Smooth muscle cell (in vitro differentiated cells): ENCODE results near the gene PRRG1. TPM values are rescaled to one million over a fixed set of nuclear protein-coding genes. Genes with fewer than 3 reads are reported as not detected.
"Not testable (repeated sequence)": the region's sequence is repeated elsewhere in the genome, so short reads cannot be mapped to it uniquely, and the experiment has no call there.

Experiments
- DNase-seq: peaks from one replicate; lab custom pipeline; 2025; ENCODE audit not compliant: unreplicated experiment; lab: John Stamatoyannopoulos, UW
- H2AFZ ChIP-seq: fragments of 200-600 bp; sonication (generic); 2 replicates; pipeline ENCODE4 v1.6.0; 2016; ENCODE audit warnings: antibody characterized with exemption, low read depth, mild to moderate bottlenecking
- H3F3A ChIP-seq: fragments of 200-600 bp; sonication (generic); 2 replicates; pipeline ENCODE4 v1.6.0; 2017; ENCODE audit warnings: antibody characterized with exemption, low read depth
- H3K27ac ChIP-seq: fragments of 200-600 bp; sonication (generic); 2 replicates; pipeline ENCODE4 v1.5.1; 2016; ENCODE audit warnings: low read depth, mild to moderate bottlenecking
- H3K27me3 ChIP-seq: fragments of 200-600 bp; sonication (generic); 2 replicates; pipeline ENCODE4 v1.6.1; 2016; ENCODE audit warnings: low read depth, mild to moderate bottlenecking
- H3K36me3 ChIP-seq: fragments of 200-600 bp; sonication (generic); 2 replicates; pipeline ENCODE4 v1.5.1; 2016; ENCODE audit warnings: low read depth
- H3K4me1 ChIP-seq: fragments of 200-600 bp; sonication (generic); 2 replicates; pipeline ENCODE4 v1.5.1; 2016; ENCODE audit warnings: low read depth
- H3K4me2 ChIP-seq: fragments of 200-600 bp; sonication (generic); 2 replicates; pipeline ENCODE4 v1.6.0; 2016; ENCODE audit warnings: mild to moderate bottlenecking
- H3K4me3 ChIP-seq: fragments of 200-600 bp; sonication (generic); 2 replicates; pipeline ENCODE4 v1.5.1; 2016; ENCODE audit warnings: mild to moderate bottlenecking
- H3K79me2 ChIP-seq: fragments of 200-600 bp; sonication (generic); 2 replicates; pipeline ENCODE4 v1.6.0; 2016; ENCODE audit warnings: low read depth, mild to moderate bottlenecking
- H3K9ac ChIP-seq: fragments of 200-600 bp; sonication (generic); 2 replicates; pipeline ENCODE4 v1.6.0; 2016; ENCODE audit warnings: low read depth
- H3K9me3 ChIP-seq: fragments of 200-600 bp; sonication (generic); replicated peaks from 2 replicates; pipeline ENCODE4 v1.5.1; 2016; ENCODE audit warnings: low read depth
- H4K20me1 ChIP-seq: fragments of 200-600 bp; sonication (generic); 2 replicates; pipeline ENCODE4 v1.6.0; 2016; ENCODE audit warnings: low read depth
- WGBS: methylation state at CpG from one replicate; pipeline ENCODE4 v1.1.7; 2016; ENCODE audit warnings: low lambda C conversion rate; 5-methylcytosine and 5-hydroxymethylcytosine counted together
- polyA plus RNA-seq: library from polyadenylated mRNA; unstranded; fragments of >200 nt; fragmentation: Nextera tagmentation; extraction: Ambion mirVana; gene quantifications from 2 replicates; pipeline ENCODE4 v1.2.1, GENCODE V29; 2016
- total RNA-seq: library from RNA; depleted of rRNA; stranded (reverse); fragments of >200 nt; gene quantifications from 2 replicates; pipeline ENCODE4 v1.2.3, GENCODE V29; 2014
- TF ChIP-seq, protein P1 (sequence below): fragments of 200-600 bp; sonication (generic); IDR thresholded peaks from 2 replicates; pipeline ENCODE4 v1.5.1; 2017; ENCODE audit warnings: borderline replicate concordance, mild to moderate bottlenecking, antibody characterized with exemption; ENCODE audit not compliant: insufficient read depth, poor library complexity, severe bottlenecking

PRRG1 gene
- total and polyA plus RNA-seq, 2 experiments from 2014 or later: 14.4 to 33.3 TPM

DNA sequence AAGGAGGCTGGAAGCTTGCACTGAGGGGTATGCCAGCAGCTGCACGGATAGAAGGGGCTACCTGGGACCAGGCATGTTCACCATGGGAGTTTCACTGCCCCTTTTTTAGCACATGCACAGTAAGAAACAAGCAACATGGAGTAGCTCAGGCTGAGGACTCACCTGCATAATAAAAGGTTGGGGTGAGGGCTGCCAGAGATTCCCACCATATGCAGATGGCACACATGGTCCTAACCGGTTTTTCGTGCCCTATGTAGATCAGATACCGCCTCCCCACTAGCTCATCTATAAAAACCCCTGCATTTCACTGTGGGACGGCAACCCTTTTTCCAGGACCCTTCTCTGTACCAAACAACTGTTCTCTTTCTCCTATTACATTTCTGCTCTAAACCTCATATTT is 125.3 kb downstream of the PRRG1 start:
- H3K36me3 ChIP-seq: no peaks in the 10 kb centered on the region

DNA sequence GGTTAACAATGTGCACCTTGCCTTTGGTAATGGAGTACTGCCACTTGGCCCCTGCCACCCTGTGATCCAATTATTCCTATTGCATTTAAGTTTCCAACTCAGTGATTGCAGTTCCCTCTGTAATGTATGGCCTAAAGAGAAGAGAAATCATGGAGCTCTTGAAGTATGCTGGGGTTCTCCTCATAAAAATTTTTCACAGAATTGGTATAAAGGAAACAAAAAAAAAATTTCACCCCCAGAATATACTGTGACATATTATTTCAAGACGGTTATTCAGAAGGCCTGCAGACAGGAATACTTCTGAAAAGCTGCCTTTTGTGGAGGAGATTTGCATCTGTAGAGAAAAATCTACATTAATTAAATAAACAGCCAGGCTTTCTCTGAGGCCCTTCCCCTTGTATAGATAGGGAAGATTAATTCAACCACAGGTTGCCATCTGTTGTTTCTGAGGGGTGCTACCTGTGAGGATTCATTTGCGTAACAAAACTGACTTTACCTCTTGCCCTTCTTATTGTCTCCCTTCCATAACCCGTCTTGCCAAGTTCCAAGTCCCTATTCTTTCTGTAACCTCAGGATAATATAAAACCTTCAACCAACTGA is 127.5 kb downstream of the PRRG1 start:
- 64% methylated on average over 3 of the region's 3 CpGs for WGBS

More for the DNA sequence above, 125.3 kb downstream of the PRRG1 start:
- H2AFZ ChIP-seq: no peak overlapping the region
- WGBS: 82% methylated on average over 5 of the region's 5 CpGs
- H3F3A ChIP-seq: no peaks in the 10 kb centered on the region
- TF ChIP-seq, protein P1, sequence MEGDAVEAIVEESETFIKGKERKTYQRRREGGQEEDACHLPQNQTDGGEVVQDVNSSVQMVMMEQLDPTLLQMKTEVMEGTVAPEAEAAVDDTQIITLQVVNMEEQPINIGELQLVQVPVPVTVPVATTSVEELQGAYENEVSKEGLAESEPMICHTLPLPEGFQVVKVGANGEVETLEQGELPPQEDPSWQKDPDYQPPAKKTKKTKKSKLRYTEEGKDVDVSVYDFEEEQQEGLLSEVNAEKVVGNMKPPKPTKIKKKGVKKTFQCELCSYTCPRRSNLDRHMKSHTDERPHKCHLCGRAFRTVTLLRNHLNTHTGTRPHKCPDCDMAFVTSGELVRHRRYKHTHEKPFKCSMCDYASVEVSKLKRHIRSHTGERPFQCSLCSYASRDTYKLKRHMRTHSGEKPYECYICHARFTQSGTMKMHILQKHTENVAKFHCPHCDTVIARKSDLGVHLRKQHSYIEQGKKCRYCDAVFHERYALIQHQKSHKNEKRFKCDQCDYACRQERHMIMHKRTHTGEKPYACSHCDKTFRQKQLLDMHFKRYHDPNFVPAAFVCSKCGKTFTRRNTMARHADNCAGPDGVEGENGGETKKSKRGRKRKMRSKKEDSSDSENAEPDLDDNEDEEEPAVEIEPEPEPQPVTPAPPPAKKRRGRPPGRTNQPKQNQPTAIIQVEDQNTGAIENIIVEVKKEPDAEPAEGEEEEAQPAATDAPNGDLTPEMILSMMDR: no peak
- no peaks in the 10 kb centered on the region for H3K9me3 ChIP-seq
- H3K27me3 ChIP-seq: no peaks in the 10 kb centered on the region
- no peak overlapping the region for H3K4me2 ChIP-seq
- no peaks in the 10 kb centered on the region for H3K79me2 ChIP-seq
- H3K4me3 ChIP-seq: no peak overlapping the region
- no peak for DNase-seq
- H4K20me1 ChIP-seq: no peaks in the 10 kb centered on the region
- no peaks in the 10 kb centered on the region for H3K4me1 ChIP-seq
- H3K27ac ChIP-seq: no peak overlapping the region
- H3K9ac ChIP-seq: no peak overlapping the region

DNA sequence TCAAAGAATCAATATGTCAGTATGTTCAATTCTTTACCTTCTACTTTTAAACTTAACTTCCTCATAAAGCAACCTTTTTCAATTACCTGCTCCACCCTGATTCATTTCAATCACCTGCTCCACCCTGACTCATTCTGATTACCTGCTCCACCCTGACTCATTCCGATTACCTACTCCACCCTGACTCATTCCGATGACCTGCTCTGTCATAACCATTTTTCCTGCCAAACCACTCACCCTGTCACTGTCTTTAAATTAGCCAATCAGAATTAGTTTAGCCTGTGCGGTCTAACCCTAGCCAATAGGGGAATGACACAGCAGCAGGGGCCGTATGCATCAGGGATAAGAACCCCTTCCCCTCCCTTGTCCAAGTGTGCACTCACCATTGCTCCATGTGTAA is 135.2 kb downstream of the PRRG1 start:
- not testable (repeated sequence) for DNase-seq, H3K27ac ChIP-seq, H3K36me3 ChIP-seq, H3K9ac ChIP-seq, H3K4me3 ChIP-seq, H4K20me1 ChIP-seq, H3K27me3 ChIP-seq, H3K4me2 ChIP-seq, H3K9me3 ChIP-seq, H2AFZ ChIP-seq, H3K4me1 ChIP-seq, H3K79me2 ChIP-seq, H3F3A ChIP-seq
- WGBS: 92% methylated on average over 4 of the region's 4 CpGs

More for the DNA sequence above, 127.5 kb downstream of the PRRG1 start:
- no peak overlapping the region for H3K4me2 ChIP-seq
- H3K36me3 ChIP-seq: no peaks in the 10 kb centered on the region
- H3K9ac ChIP-seq: no peak overlapping the region
- TF ChIP-seq, protein P1: no peak
- no peak overlapping the region for H3K27ac ChIP-seq
- no peak overlapping the region for H3K4me3 ChIP-seq
- no peaks in the 10 kb centered on the region for H3K27me3 ChIP-seq
- DNase-seq: no peak
- no peak overlapping the region for H2AFZ ChIP-seq
- no peaks in the 10 kb centered on the region for H3K9me3 ChIP-seq
- no peaks in the 10 kb centered on the region for H3K4me1 ChIP-seq
- no peaks in the 10 kb centered on the region for H4K20me1 ChIP-seq
- no peaks in the 10 kb centered on the region for H3F3A ChIP-seq
- no peaks in the 10 kb centered on the region for H3K79me2 ChIP-seq

DNA sequence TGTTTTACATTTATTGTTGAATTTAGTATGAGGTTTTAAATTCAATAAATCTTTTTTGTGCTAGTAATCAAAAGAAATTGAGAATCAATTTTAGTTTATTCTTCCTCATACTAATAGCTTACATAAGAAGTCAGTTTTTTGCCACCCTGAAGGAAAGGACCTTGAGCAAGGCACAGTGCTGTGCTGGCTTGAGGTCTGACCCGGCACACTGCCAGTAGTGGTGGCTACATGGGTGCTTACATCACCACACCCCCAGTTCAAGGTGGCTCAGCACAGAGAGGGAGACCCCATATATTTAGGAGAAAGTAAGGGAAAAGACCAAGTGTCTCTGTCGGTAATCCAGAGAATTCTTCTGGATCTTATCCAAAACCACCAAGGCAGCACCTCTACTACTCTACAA is 136.3 kb downstream of the PRRG1 start:
- H3F3A ChIP-seq: no peaks in the 10 kb centered on the region
- no peaks in the 10 kb centered on the region for H4K20me1 ChIP-seq
- H2AFZ ChIP-seq: no peak overlapping the region
- H3K27me3 ChIP-seq: no peaks in the 10 kb centered on the region
- no peak overlapping the region for H3K4me2 ChIP-seq
- 88% methylated on average over 2 of the region's 2 CpGs for WGBS
- no peak for DNase-seq
- no peak overlapping the region for H3K4me3 ChIP-seq
- H3K79me2 ChIP-seq: no peaks in the 10 kb centered on the region
- H3K36me3 ChIP-seq: no peaks in the 10 kb centered on the region
- no peaks in the 10 kb centered on the region for H3K4me1 ChIP-seq
- H3K27ac ChIP-seq: no peak overlapping the region
- TF ChIP-seq, protein P1: no peak
- H3K9ac ChIP-seq: no peak overlapping the region
- H3K9me3 ChIP-seq: no peaks in the 10 kb centered on the region
